ENCODE results near the gene POFUT2. TPM values are rescaled to one million over a fixed set of nuclear protein-coding genes. Genes with fewer than 3 reads are reported as not detected.
"Not testable (repeated sequence)": the region's sequence is repeated elsewhere in the genome, so short reads cannot be mapped to it uniquely, and the experiment has no call there.

POFUT2 gene
- total RNA-seq, 1 donor from 2014 or later, result 22.5 TPM

DNA sequence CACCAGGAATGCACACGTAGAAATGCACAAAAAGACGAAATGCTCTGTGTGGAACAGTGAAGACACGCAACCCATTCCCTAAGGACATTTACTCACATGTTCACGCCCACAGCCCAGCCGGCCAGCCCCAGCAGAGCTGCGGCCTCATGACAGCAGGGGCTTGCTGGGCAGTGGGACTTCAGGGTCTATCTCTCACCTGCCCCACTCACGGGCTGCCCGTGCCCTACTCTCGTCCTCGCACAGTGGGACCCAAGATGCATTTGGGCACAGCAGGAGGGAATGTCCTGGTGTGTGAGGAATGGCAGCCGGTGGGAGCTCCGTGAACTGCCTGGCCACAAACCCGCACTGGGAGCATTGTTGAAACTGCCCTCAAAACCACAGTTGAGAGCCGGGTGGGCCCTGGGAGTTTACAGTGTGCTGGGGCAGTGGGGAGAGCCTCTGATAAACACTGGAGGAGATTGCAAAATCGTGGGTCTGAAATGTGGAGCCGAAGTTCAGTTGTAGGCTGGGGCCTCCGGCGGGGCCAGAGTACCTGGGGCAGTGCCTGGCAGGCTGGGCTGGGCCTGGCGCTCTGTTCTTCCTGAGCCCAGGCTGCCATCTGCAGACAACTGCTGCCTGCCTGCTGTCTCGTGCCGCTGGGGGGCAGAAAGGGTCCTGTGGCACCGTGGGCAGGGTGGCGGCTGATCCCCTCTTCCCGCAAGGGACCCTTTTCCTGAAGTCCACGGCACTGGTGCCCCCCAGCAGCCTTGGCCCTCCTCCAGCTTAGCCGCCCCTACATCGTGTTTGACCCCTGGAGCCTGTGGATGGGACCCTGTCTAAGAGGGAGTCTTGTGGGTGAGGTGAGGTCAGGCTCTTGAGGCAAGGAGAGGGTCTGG is 20.7 kb upstream of the POFUT2 start:
- DNase-seq (ENCODE audit: low read depth), result no peak
- TF ChIP-seq, protein P1, sequence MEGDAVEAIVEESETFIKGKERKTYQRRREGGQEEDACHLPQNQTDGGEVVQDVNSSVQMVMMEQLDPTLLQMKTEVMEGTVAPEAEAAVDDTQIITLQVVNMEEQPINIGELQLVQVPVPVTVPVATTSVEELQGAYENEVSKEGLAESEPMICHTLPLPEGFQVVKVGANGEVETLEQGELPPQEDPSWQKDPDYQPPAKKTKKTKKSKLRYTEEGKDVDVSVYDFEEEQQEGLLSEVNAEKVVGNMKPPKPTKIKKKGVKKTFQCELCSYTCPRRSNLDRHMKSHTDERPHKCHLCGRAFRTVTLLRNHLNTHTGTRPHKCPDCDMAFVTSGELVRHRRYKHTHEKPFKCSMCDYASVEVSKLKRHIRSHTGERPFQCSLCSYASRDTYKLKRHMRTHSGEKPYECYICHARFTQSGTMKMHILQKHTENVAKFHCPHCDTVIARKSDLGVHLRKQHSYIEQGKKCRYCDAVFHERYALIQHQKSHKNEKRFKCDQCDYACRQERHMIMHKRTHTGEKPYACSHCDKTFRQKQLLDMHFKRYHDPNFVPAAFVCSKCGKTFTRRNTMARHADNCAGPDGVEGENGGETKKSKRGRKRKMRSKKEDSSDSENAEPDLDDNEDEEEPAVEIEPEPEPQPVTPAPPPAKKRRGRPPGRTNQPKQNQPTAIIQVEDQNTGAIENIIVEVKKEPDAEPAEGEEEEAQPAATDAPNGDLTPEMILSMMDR (IDR thresholded peaks at IDR 0.05; ENCODE audit: insufficient read depth, low read length, poor library complexity, severe bottlenecking), result no peak
- Histone ChIP-seq H3K36me3 (ENCODE audit: control insufficient read depth, insufficient read depth, low read length) (no peaks in the 10 kb centered on the region), H3K4me3 (ENCODE audit: low read depth, low read length) (no peak overlapping the region), H3K27me3 (ENCODE audit: control insufficient read depth, insufficient read depth, low read length) (no peaks in the 10 kb centered on the region)

DNA sequence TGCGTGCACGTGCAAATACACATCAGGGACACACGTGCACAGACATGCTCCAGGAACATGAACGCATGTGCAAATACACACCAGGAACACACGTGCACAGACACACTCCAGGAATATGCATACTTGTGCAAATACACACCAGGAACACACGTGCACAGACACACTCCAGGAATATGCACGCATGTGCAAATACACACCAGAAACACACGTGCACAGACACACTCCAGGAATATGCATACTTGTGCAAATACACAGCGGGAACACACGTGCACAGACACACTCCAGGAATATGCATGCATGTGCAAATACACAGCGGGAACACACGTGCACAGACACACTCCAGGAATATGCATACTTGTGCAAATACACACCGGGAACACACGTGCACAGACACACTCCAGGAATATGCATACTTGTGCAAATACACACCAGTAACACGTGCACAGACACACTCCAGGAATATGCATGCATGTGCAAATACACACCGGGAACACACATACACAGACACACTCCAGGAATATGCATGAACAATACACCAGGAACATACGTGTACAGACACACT is 20.0 kb upstream of the POFUT2 start:
- not testable (repeated sequence) for H3K4me3 ChIP-seq (ENCODE audit: low read depth, low read length); H3K27me3 ChIP-seq (ENCODE audit: control insufficient read depth, insufficient read depth, low read length); DNase-seq (ENCODE audit: low read depth); H3K36me3 ChIP-seq (ENCODE audit: control insufficient read depth, insufficient read depth, low read length)

DNA sequence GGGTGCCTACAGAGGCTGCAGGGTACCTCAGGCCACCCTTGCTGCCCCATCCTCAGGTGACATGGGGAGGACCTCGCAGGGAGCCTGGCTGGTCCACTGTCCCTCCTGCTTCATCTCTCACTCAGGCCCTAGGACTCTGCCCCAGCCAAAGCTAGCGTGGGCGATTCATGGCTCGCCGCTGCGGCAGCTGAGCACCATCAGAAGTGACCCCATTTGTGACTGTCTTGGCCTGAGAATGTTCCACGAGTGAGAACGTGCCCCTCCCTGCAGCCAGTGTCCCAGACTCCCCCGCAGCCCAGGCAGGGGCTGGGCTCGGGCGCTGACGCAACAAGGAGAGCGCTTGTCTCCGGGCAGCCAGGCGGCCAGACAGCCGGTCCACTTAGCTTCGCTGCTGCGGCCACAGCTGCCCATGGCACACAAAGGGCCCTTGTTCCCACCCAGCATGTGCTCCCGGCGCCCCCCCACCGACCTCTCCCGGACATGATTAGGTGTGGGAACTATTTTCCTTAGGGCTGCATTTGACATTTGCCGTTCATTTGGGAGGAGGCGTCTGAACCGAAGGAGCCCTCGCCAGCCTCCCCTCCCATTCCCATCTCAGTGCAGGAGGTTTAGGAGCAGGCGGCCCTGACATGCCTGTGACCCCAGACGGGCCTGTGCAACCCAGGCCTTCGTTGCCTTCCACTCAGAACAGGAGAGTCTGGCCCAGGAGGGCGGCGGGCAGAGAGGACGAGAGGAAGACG is 19.3 kb upstream of the POFUT2 start:
- Histone ChIP-seq H3K27me3 (ENCODE audit: control insufficient read depth, insufficient read depth, low read length) (no peaks in the 10 kb centered on the region), H3K4me3 (ENCODE audit: low read depth, low read length) (no peak overlapping the region), H3K36me3 (ENCODE audit: control insufficient read depth, insufficient read depth, low read length) (no peaks in the 10 kb centered on the region)
- TF ChIP-seq, protein P1 (IDR thresholded peaks at IDR 0.05; ENCODE audit: insufficient read depth, low read length, poor library complexity, severe bottlenecking), result no peak
- DNase-seq (ENCODE audit: low read depth), result no peak

DNA sequence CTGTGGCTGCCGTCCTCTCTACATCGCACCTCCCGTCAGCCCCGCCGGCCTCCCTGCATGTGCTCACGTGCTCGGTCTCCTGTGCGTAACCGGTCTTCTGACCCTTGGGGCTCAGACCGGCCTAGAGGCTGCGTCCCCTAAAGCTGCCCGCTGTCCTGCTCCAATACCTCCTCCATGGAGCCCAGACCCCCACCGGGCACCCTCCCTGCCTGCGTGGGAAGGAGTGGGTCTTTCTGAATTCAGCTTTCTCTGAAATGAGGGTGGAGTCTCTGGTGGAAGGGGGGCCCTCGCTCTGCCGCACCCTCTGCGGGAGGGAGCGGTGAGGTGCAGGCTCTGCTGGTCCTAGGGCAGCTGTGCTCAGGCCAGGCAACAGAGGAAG is 18.7 kb upstream of the POFUT2 start:
- TF ChIP-seq, protein P1 (IDR thresholded peaks at IDR 0.05; ENCODE audit: insufficient read depth, low read length, poor library complexity, severe bottlenecking), result no peak
- H3K36me3 ChIP-seq (ENCODE audit: control insufficient read depth, insufficient read depth, low read length), result no peaks in the 10 kb centered on the region
- DNase-seq (ENCODE audit: low read depth), result no peak
- H3K27me3 ChIP-seq (ENCODE audit: control insufficient read depth, insufficient read depth, low read length), result no peaks in the 10 kb centered on the region
- H3K4me3 ChIP-seq (ENCODE audit: low read depth, low read length), result no peak overlapping the region

DNA sequence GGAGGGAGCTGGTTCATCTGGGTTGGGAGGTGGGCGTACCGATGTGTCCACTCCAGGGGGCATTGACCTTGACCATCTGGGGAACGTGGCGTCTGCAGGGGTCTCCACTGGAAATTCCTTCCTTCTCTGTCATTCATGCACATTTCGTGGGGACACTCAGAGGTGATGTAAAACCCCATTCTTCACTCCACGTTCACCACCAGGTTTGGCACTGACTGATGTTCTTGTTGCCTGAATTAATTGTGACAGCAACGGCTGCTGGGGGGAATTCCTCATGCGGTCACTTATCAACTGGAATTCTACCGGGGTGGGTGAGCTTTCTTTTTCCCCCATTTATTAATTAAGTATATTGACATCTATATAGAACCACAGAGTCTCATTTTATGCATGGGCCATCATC is 18.1 kb upstream of the POFUT2 start:
- TF ChIP-seq, protein P1 (IDR thresholded peaks at IDR 0.05; ENCODE audit: insufficient read depth, low read length, poor library complexity, severe bottlenecking), result no peak
- Histone ChIP-seq H3K36me3 (ENCODE audit: control insufficient read depth, insufficient read depth, low read length) (no peaks in the 10 kb centered on the region), H3K27me3 (ENCODE audit: control insufficient read depth, insufficient read depth, low read length) (no peaks in the 10 kb centered on the region), H3K4me3 (ENCODE audit: low read depth, low read length) (no peak overlapping the region)
- no peak for DNase-seq (ENCODE audit: low read depth)

DNA sequence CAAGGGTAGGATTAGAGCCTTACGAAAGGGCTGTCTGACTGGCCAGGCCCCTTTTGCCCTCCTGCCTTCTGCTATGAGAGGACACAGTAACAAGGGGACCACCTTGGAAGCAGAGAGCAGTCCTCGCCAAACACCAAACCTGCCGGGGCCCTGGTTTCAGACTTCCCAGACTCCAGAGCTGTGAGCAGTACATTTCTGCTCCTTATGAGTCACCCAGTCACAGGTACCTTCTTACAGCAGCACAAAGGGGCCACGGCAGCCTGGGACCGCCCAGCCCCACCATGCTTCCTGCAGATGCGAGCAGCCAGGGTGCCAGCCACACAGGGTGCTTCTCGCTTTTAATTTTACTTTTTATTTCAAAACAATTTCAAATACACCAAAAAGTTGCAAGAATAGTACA is 17.2 kb upstream of the POFUT2 start:
- Histone ChIP-seq H3K27me3 (ENCODE audit: control insufficient read depth, insufficient read depth, low read length) (no peaks in the 10 kb centered on the region), H3K4me3 (ENCODE audit: low read depth, low read length) (no peak overlapping the region), H3K36me3 (ENCODE audit: control insufficient read depth, insufficient read depth, low read length) (no peaks in the 10 kb centered on the region)
- TF ChIP-seq, protein P1 (IDR thresholded peaks at IDR 0.05; ENCODE audit: insufficient read depth, low read length, poor library complexity, severe bottlenecking), result no peak
- no peak for DNase-seq (ENCODE audit: low read depth)

All from kidney epithelial cell (primary cell).